Measurements from ENCODE around the gene HOMER3. TPM values are rescaled to one million over a fixed set of nuclear protein-coding genes. Genes with fewer than 3 reads are reported as not detected.

HOMER3 gene
- total RNA-seq: 10 to 100 TPM; 22.7 to 48.5 (median 33.2) TPM

DNA sequence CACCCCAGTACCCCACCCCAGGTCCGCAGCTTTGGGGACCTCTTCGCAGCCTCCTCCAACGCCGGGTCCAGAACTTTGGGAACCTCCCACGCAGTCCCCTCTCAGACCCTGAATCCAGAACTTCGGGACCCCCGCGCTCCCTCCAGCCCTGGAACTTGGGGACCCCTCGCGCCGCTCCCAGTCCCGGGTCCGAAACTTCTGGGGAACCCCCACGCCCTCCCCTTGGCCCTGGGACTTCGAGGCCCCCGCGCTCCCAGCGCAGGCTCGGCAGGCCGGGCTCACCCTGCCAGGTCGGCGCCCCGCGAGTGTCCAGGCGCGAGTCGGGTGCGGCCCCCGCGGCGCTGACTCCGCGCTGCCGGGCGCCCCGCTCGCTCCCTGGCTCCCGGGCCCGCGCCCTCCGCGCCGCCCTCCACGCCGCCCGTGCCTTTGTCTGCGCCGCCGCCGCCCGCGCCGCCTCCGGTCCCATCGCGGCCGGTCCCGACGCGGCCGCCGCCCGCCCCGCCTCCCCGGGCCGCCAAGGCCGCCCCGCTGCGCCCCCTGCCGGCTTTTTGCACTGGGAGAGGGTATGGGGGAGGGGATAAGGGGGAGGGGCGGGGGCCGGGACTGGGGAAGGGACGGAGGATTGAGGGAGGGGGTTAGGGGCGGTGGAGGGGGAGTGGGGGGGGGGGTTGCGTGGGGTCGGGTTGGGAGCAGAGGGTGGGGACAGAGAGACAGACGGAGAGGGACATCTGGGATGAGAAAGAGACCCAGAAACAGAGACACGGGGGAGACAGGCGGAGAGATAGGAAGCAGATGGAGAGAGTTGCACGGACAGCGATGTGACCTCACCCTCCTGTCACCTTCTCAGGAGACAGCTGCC lies at the start of gene HOMER3:
Gene HOMER3, minus strand, starts transcription at position 449 of the 859 bp plus-strand sequence. CDS start 2,235 bp downstream, outside the sequence.
- Histone ChIP-seq H3K36me3 (peaks cover 0 to 26% of the 10 kb centered on the region in 2 donors), H3K9me3 (no peaks in the 10 kb centered on the region), H3K27ac (peak within 1 kb of the TSS in 3 of 4 donors; percentile 57 to 81 (median 80)), H3K4me1 (peaks cover 0 to 27% (median 2%) of the 10 kb centered on the region in 3 donors), H3K4me3 (peak within 1 kb of the TSS; percentile 58 to 81), H3K27me3 (no peaks in the 10 kb centered on the region)
- peak; percentile 94 for ATAC-seq
- TF ChIP-seq POLR2A (IDR thresholded peaks at IDR 0.05): no peak
- TF ChIP-seq, protein P1, sequence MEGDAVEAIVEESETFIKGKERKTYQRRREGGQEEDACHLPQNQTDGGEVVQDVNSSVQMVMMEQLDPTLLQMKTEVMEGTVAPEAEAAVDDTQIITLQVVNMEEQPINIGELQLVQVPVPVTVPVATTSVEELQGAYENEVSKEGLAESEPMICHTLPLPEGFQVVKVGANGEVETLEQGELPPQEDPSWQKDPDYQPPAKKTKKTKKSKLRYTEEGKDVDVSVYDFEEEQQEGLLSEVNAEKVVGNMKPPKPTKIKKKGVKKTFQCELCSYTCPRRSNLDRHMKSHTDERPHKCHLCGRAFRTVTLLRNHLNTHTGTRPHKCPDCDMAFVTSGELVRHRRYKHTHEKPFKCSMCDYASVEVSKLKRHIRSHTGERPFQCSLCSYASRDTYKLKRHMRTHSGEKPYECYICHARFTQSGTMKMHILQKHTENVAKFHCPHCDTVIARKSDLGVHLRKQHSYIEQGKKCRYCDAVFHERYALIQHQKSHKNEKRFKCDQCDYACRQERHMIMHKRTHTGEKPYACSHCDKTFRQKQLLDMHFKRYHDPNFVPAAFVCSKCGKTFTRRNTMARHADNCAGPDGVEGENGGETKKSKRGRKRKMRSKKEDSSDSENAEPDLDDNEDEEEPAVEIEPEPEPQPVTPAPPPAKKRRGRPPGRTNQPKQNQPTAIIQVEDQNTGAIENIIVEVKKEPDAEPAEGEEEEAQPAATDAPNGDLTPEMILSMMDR (IDR thresholded peaks at IDR 0.05): peak in 2 of 4 experiments; percentile 13 to 64
- WGBS, 2 donors (ENCODE audit: low coverage in 1 of 2): 0 to 16% methylated on average over 1 to 4 of the region's 81 CpGs

DNA sequence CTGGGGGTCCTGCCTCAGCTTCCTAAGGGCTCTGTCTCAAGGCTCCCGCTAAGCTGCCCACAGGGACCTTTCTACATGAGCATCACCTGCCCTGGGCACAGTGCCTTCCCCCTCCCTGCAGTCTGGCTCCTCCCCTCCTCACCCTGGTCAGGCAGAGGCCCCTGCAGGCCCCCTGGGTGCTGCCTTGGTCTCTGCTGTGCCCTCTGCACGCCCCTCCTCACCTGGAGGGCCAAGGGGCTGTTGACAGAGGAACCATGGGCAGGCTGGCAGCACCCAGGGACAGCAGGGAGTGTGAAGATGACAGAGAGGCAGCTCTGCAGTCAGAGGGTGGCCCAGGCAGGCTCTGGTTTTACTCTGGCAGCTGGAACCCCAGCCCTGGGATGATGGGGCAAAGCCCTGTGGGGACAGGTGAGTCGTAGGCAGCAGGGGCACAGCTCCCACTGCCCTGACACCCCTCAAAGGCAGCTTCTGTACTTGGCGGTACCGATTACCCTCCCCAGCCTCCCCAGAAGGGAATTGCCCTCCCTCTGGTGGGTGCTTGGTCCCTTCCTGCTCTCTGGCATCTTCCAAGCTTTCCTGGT lies 49.2 kb upstream of the HOMER3 start:
- H3K36me3 ChIP-seq: peaks cover 0 to 53% of the 10 kb centered on the region in 2 donors
- no peak overlapping the region for H3K27ac ChIP-seq
- H3K4me3 ChIP-seq: no peak overlapping the region
- no CpG with 5 or more reads among the region's 5 CpGs for WGBS, 2 donors (ENCODE audit: low coverage in 1 of 2)
- no peaks in the 10 kb centered on the region for H3K9me3 ChIP-seq
- H3K27me3 ChIP-seq: peaks cover 21% of the 10 kb centered on the region
- no peak for ATAC-seq
- peaks cover 0 to 14% (median 0%) of the 10 kb centered on the region in 3 donors for H3K4me1 ChIP-seq
- TF ChIP-seq, protein P1 (IDR thresholded peaks at IDR 0.05): no peak

DNA sequence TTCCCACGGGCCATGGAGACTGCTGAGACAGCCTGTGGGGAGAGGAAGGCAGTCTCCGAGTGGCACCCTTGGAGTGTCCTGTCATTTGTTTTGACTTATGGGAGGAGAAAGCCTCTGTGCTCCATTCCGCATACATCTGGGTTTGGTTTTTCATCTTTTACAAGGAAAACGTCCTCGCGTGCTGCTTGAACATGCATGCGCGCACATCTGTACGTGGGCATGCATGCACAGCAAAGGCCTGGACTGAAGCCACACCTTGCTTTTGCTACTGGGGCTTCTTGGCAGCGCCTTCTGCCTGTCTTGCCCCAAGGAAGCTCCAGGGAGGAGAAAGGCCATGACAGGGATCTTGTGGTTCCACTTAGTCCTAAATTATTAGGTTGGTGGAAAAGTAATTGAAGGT lies 48.3 kb upstream of the HOMER3 start:
- 41% methylated on average over 3 of the region's 10 CpGs; no CpG with 5 or more reads in 1 of the 2 donors for WGBS, 2 donors (ENCODE audit: low coverage in 1 of 2)
- H3K27ac ChIP-seq: no peak overlapping the region
- peaks cover 0 to 14% (median 0%) of the 10 kb centered on the region in 3 donors for H3K4me1 ChIP-seq
- peaks cover 28% of the 10 kb centered on the region for H3K27me3 ChIP-seq
- H3K36me3 ChIP-seq: peaks cover 0 to 44% of the 10 kb centered on the region in 2 donors
- no peak overlapping the region for H3K4me3 ChIP-seq
- no peak for ATAC-seq
- no peaks in the 10 kb centered on the region for H3K9me3 ChIP-seq
- no peak for TF ChIP-seq POLR2AphosphoS5 (IDR thresholded peaks at IDR 0.05)
- TF ChIP-seq EP300 (IDR thresholded peaks at IDR 0.05): no peak
- TF ChIP-seq, protein P1 (IDR thresholded peaks at IDR 0.05): no peak
- TF ChIP-seq POLR2A (IDR thresholded peaks at IDR 0.05): no peak

DNA sequence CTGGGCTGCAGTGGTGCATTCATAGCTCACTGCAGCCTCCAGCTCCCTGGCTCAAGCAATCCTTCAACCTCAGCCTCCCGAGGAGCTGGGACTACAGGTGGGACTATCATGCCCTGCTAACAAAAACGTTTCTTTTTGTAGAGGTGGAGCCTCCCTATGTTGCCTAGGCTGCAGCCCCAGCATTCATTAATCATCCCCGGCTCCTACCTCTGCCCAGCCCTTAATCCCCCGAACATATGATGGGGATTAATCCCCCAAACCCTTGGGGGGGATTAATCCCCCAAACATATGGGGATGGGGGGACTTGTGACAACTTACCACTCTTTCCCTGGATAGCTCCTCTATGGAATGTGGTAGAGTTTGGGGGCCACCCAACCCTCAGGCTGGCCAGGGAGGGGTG lies 46.4 kb upstream of the HOMER3 start:
- Histone ChIP-seq H3K9me3 (no peaks in the 10 kb centered on the region), H3K27me3 (peaks cover 46% of the 10 kb centered on the region), H3K27ac (no peak overlapping the region), H3K36me3 (peaks cover 0 to 25% of the 10 kb centered on the region in 2 donors), H3K4me1 (peaks cover 0 to 14% (median 0%) of the 10 kb centered on the region in 3 donors), H3K4me3 (no peak overlapping the region)
- TF ChIP-seq POLR2A (IDR thresholded peaks at IDR 0.05) (no peak), EP300 (IDR thresholded peaks at IDR 0.05) (no peak), POLR2AphosphoS5 (IDR thresholded peaks at IDR 0.05) (no peak)
- TF ChIP-seq, protein P1 (IDR thresholded peaks at IDR 0.05): no peak
- no peak for ATAC-seq
- 0 to 43% methylated on average over 2 to 3 of the region's 4 CpGs for WGBS, 2 donors (ENCODE audit: low coverage in 1 of 2)
